ENCODE data around the gene PIH1D1.

Gene PIH1D1

GRCh38 chr19:49436381-49437017 is 15.1 kb downstream of the PIH1D1 start:
- in situ Hi-C loops (cut with HindIII; ENCODE audit: low sequenced_read_pairs): no loop called here

GRCh38 chr19:49435670-49436069 is 15.9 kb downstream of the PIH1D1 start:
- in situ Hi-C loops (cut with HindIII; ENCODE audit: low sequenced_read_pairs): no loop called here

DNA sequence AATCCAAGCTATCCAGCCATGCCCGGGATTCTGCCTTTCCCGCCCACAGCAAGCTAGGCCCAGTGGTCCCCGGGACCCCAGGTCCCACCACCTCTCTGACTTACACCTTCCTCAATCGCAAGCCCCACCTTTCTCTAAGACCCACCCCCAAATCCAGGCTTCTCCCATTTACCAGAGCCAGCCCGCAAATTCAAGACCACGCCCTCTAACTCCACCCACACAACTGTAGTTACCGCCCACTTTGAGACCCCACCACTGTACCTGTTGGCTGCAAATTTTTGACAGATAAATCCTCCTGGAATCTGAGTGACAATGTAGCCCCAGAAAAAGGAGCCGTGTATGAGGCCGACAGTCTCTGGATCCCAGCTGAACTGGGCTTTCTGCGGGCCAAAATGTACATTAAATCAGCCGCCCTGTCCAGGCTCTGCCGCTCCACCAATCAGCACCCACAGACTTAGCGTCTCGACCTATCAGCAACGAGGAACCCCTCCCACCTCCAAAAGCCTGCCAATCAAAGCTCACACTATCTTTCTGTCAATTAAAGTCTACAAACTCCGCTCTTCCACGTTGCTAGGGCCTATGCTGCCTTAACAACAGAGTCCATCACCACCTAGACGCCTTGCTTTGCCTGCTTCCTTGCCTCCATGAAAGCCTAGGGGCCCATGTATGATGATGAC is 16.6 kb downstream of the PIH1D1 start:
- in situ Hi-C loops (cut with HindIII; ENCODE audit: low sequenced_read_pairs): no loop called here

DNA sequence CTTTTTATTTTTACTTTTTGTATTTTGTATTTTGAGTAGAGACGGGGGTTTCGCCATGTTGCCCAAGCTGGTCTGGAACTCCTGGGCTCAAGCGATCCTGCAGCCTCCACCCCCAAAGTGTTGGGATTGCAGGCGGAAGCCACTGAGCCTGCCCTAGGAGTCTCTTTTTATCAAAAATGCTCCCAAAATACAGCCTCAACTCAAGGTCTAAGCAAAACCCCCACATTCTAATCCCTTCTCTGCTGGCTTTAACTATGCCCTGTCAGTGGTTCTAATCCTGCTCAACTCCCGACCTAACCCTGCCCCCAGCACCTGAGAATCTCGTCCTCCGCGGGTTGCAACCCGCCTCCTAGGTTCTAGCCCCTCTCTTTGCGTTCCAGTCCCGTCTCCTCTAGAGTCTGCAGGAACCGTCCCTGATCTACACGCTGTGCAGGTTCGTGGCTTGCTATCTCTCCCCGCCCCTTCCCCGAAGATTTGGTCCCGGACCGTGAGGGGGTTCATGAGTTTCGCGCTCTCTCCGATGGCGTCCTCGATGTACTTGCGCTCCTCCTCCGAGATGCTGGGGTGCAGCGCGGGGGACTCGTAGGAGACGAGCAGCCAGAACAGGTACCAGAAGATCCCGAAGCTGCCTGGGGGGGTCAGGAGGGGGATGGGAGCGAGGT is 18.2 kb downstream of the PIH1D1 start:
- in situ Hi-C loops (cut with HindIII; ENCODE audit: low sequenced_read_pairs): no loop called here

- in situ Hi-C loops (cut with HindIII; ENCODE audit: low sequenced_read_pairs): no loop called here
Observed at GRCh38 chr19:49432141-49433073, 19.2 kb downstream of the PIH1D1 start.

GRCh38 chr19:49431330-49431749 is 20.3 kb downstream of the PIH1D1 start:
- in situ Hi-C loops (cut with HindIII; ENCODE audit: low sequenced_read_pairs): no loop called here

DNA sequence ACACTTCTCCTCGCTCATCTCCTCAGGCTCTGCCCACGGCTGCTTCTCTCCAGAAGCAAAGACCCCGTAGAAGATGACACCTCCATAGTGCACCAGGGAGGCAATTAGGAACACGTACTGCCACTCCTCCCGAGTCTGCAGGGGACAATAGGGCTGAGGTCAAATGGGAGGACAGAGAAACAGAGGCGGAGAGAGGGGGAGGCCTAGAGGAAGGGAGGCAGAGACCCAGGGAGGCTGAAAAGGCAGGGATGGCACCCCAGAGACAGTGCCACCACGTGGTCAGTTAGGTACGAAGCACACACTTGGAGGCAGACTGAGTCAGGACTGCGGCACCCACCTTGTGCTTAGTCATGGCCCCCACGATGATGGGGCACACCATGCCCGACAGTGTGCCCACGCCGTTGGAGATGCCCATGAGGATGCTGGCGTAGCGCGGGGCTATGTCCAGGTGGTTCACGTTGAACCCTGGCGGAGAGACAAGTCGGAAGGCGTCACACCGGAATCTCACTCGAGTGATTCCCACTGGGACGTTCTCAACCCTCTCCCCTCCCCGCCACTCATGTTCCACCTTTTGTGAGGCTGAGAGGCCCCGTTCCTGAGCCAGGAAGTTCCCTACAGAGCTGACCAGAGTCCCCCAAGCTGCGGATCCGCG is 20.8 kb downstream of the PIH1D1 start:
- in situ Hi-C loops (cut with HindIII; ENCODE audit: low sequenced_read_pairs): no loop called here

DNA sequence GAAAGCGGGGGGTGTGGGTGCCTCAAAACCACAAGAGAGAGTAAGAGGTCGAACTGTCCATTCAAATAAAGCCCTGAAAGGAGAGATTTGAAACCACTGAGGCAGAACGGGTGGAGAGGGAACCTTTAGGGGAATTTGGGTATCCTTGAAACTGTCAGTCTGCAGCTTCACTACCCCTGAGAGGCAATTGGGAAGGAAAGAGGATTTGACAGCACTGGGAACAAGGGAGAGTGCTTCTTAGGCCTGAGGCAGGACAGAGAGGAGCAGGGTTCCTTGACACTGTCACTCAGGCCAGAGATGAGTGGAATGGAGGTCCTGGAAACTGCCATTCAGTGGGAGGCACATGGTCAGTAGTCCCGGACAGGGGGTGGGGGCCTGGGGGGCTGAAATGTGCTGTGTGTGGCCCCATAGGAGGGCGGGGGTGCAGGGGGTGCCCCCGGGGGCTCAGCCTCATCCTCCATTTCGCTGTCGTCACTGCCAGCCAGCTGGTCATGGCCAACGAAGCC is 21.4 kb downstream of the PIH1D1 start:
- in situ Hi-C loops (cut with HindIII; ENCODE audit: low sequenced_read_pairs): no loop called here

GRCh38 chr19:49428547-49429451 is 22.8 kb downstream of the PIH1D1 start:
- in situ Hi-C loops (cut with HindIII; ENCODE audit: low sequenced_read_pairs): loop anchor here (5.0 kb wide), 1 partner anchor 36 kb away; no protein-coding TSS in a partner anchor

GRCh38 chr19:49427855-49428546 is 23.6 kb downstream of the PIH1D1 start:
- in situ Hi-C loops (cut with HindIII; ENCODE audit: low sequenced_read_pairs): loop anchor here (5.0 kb wide), 1 partner anchor 36 kb away; no protein-coding TSS in a partner anchor

GRCh38 chr19:49427339-49427738 is 24.3 kb downstream of the PIH1D1 start:
- in situ Hi-C loops (cut with HindIII; ENCODE audit: low sequenced_read_pairs): loop anchor here (5.0 kb wide), 1 partner anchor 35 kb away; no protein-coding TSS in a partner anchor

GRCh38 chr19:49425922-49426592 is 25.6 kb downstream of the PIH1D1 start:
- in situ Hi-C loops (cut with HindIII; ENCODE audit: low sequenced_read_pairs): loop anchor here (5.0 kb wide), 1 partner anchor 34 kb away; no protein-coding TSS in a partner anchor

GRCh38 chr19:49425178-49425577 is 26.4 kb downstream of the PIH1D1 start, which contains the start of gene GFY:
TSS of gene GFY (plus strand) at chr19:49425388. CDS start at chr19:49426431, 1,043 bp downstream.
- in situ Hi-C loops (cut with HindIII; ENCODE audit: low sequenced_read_pairs): loop anchor here (5.0 kb wide), 1 partner anchor 33 kb away; no protein-coding TSS in a partner anchor

DNA sequence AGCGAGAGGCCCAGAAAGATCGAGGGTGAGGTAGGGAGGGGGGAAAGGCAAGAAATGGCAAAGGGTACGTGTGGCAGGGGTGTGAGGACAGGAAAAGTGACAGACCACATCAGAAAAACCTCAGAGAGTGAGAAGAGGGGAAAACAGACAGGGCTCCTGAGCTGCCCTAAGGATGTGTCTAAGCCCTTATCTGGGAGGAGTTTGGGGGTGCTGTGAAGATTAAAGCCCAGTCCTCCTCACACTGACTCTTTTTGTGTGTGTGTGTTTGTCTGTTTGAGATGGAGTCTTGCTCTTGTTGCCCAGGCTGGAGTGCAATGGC is 27.7 kb downstream of the PIH1D1 start:
- in situ Hi-C loops (cut with HindIII; ENCODE audit: low sequenced_read_pairs): no loop called here

DNA sequence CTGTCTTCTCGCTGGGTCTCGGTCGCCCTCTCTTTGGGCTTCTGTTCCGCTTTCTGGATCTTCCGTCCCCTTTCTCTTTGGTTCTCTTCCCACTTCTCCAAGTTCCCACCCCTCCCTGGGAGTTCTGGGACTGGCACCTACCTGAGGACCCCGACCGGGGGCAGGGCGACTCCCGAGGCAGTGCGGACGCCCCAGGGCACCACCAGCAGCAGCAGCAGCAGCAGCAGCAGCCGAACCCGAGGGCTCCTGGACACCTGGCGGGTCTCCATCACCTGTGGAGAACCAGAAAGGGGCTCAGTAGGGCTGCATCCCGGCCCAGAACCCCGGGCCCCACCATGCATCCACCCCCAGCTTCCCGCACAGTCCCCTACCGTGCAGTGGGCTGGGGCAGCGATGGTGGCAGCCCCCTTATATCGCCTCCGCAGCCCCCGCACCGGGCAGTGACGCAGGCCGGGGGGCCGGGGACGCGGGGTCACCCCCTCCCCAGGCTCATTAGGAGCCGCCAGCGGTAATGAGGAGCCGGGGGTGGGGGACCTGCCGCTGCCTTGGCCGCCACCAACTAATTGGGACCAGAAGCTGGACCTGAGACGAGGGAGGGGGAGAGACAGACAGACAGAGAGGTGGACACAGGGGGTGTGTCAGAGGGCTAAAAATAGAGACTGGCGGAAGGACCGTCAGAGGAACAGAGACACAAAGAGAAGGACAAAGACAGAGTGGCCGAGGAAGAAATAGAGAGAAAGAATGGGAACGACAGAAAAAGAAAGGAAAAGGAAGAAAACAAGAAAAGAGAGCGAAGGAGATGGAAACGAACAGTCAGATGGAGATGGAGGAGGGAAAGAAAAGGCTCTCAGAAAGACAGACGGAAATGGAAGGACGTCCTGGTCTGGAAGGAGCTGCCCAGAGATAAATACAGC is 28.3 kb downstream of the PIH1D1 start, which contains the start of gene PTH2:
TSS of gene PTH2 (minus strand) at position 371 of the 914 bp plus-strand sequence. CDS start at position 269, 102 bp downstream.
- in situ Hi-C loops (cut with HindIII; ENCODE audit: low sequenced_read_pairs): no loop called here

DNA sequence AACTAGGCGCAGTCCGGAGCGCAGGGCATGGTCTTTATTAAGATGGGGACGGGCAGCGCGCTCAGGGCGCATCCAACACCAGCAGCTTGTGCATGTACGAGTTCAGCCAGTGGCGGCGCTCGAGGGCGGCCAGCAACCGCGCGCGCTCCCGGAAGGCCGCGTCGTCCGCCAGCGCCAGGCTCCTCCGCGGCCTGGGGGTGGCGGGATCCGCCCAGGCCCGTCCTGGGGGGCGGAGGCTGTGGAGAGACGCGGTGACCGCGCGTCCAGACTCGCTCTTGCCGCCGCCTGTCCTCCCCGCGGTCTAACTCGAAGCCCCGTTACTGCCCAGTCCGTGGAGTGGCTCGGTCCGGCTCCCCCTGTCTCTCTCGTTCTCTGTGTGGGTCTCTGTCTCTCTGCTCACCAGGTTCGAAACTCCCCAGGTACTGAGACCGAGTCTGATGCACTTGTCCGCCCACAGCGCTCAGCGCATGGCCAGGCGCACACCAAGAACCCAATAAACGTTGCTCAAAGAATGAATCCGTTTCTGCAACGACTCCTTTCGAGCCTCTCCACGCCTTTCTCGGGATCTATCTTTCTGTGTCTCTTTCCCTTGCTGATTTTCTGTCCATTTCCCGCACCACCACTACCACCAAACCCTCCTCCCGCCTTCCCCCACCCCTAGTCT is 29.1 kb downstream of the PIH1D1 start:
- in situ Hi-C loops (cut with HindIII; ENCODE audit: low sequenced_read_pairs): no loop called here
